Mesenchymal stem cell (in vitro differentiated cells and primary cell): Measurements from ENCODE around the gene DIPK2A.

Source experiments
- DNase-seq: peaks from one replicate; pipeline ENCODE4 v3.0.0-alpha.2; 2013
- H2AFZ ChIP-seq: one replicate; pipeline ENCODE4 v1.6.1; 2013; ENCODE audit warnings: low read depth, mild to moderate bottlenecking, control low read depth, inconsistent platforms, low read length, moderate library complexity
- H2AK5ac ChIP-seq: 2 replicates; pipeline ENCODE4 v1.6.1; 2013; ENCODE audit warnings: low read length, moderate library complexity, mild to moderate bottlenecking, inconsistent platforms; ENCODE audit not compliant: severe bottlenecking
- H2BK120ac ChIP-seq: one replicate; pipeline ENCODE4 v1.6.1; 2013; ENCODE audit warnings: low read depth, mild to moderate bottlenecking, inconsistent platforms, low read length, moderate library complexity
- H2BK12ac ChIP-seq, 2 experiments: one replicate each; pipeline ENCODE4 v1.6.1; 2013; ENCODE audit warnings: inconsistent platforms in 2 of 2, low read length in 2 of 2, mild to moderate bottlenecking in 2 of 2, moderate library complexity in 2 of 2, control low read depth in 1 of 2
- H2BK15ac ChIP-seq: one replicate; pipeline ENCODE4 v1.6.1; 2013; ENCODE audit warnings: mild to moderate bottlenecking, low read depth, inconsistent platforms; ENCODE audit not compliant: poor library complexity, severe bottlenecking
- H2BK5ac ChIP-seq: 2 replicates; pipeline ENCODE4 v1.6.1; 2013; ENCODE audit warnings: low read depth, mild to moderate bottlenecking, low read length, control low read depth, inconsistent platforms; ENCODE audit not compliant: poor library complexity, severe bottlenecking
- H3K14ac ChIP-seq, 2 experiments: one replicate each; pipeline ENCODE4 v1.6.1; 2013; ENCODE audit warnings: inconsistent platforms in 2 of 2, low read length in 2 of 2, control low read depth in 1 of 2, mild to moderate bottlenecking in 1 of 2, moderate library complexity in 1 of 2
- H3K18ac ChIP-seq, 2 experiments: one replicate each; pipeline ENCODE4 v1.6.1; 2013; ENCODE audit warnings: inconsistent platforms in 2 of 2, low read length in 2 of 2, control low read depth in 1 of 2, low read depth in 1 of 2, mild to moderate bottlenecking in 1 of 2
- H3K23ac ChIP-seq, 2 experiments: one replicate each; pipeline ENCODE4 v1.6.1; 2013; ENCODE audit warnings: inconsistent platforms in 2 of 2, low read length in 2 of 2, mild to moderate bottlenecking in 2 of 2, moderate library complexity in 2 of 2, control low read depth in 1 of 2
- H3K27ac ChIP-seq: 2 replicates; pipeline ENCODE4 v1.5.1; 2013; ENCODE audit warnings: mild to moderate bottlenecking, moderate library complexity, low read length, control low read depth, inconsistent platforms; ENCODE audit not compliant: poor library complexity, severe bottlenecking
- H3K27me3 ChIP-seq, 2 experiments: 2 replicates each; pipeline versions ENCODE4 v1.6.1 to v1.7.0; 2013; ENCODE audit warnings: low read length in 2 of 2, mild to moderate bottlenecking in 2 of 2, moderate library complexity in 2 of 2, control low read depth in 1 of 2, inconsistent platforms in 1 of 2; ENCODE audit not compliant: control insufficient read depth in 1 of 2, insufficient read depth in 1 of 2
- H3K36me3 ChIP-seq, 2 experiments: 2 replicates each; pipeline versions ENCODE4 v1.6.1 to v1.7.0; 2013; ENCODE audit warnings: low read length in 2 of 2, control low read depth in 1 of 2, inconsistent platforms in 1 of 2, low read depth in 1 of 2, mild to moderate bottlenecking in 1 of 2; ENCODE audit not compliant: insufficient read depth in 2 of 2, control insufficient read depth in 1 of 2
- H3K4ac ChIP-seq, 2 experiments: one replicate each; pipeline ENCODE4 v1.6.1; 2013; ENCODE audit warnings: inconsistent platforms in 2 of 2, low read length in 2 of 2, mild to moderate bottlenecking in 2 of 2, moderate library complexity in 2 of 2, control low read depth in 1 of 2, low read depth in 1 of 2
- H3K4me1 ChIP-seq: 2 replicates; pipeline ENCODE4 v1.6.1; 2013; ENCODE audit warnings: low read depth, low read length, control low read depth; ENCODE audit not compliant: control insufficient read depth, insufficient read depth
- H3K4me2 ChIP-seq: 2 replicates; pipeline ENCODE4 v1.6.1; 2013; ENCODE audit warnings: low read length, mild to moderate bottlenecking, inconsistent platforms; ENCODE audit not compliant: poor library complexity, severe bottlenecking
- H3K4me3 ChIP-seq, 2 experiments: 2 replicates each; pipeline versions ENCODE4 v1.5.1 to v1.7.0; 2013; ENCODE audit warnings: low read length in 2 of 2, mild to moderate bottlenecking in 2 of 2, control low read depth in 1 of 2, low read depth in 1 of 2; ENCODE audit not compliant: insufficient read depth in 1 of 2
- H3K79me1 ChIP-seq: replicated peaks from 2 replicates; pipeline ENCODE4 v1.6.1; 2013; ENCODE audit warnings: mild to moderate bottlenecking, control low read depth, low read length, inconsistent platforms; ENCODE audit not compliant: poor library complexity, severe bottlenecking
- H3K9ac ChIP-seq: 2 replicates; pipeline ENCODE4 v1.7.0; 2013; ENCODE audit warnings: mild to moderate bottlenecking, low read length, moderate library complexity
- H3K9me3 ChIP-seq: 2 replicates; pipeline ENCODE4 v1.7.0; 2013; ENCODE audit warnings: mild to moderate bottlenecking, low read length; ENCODE audit not compliant: control insufficient read depth
- H4K8ac ChIP-seq: one replicate; pipeline ENCODE4 v1.6.1; 2013; ENCODE audit warnings: inconsistent platforms, mild to moderate bottlenecking, low read length, moderate library complexity
- H4K91ac ChIP-seq: one replicate; pipeline ENCODE4 v1.6.1; 2013; ENCODE audit warnings: mild to moderate bottlenecking, low read length, inconsistent platforms
- WGBS: methylation state at CpG from one replicate; pipeline ENCODE4 v1.1.7; 2013; ENCODE audit warnings: mixed read lengths; 5-methylcytosine and 5-hydroxymethylcytosine counted together

DIPK2A gene

DNA sequence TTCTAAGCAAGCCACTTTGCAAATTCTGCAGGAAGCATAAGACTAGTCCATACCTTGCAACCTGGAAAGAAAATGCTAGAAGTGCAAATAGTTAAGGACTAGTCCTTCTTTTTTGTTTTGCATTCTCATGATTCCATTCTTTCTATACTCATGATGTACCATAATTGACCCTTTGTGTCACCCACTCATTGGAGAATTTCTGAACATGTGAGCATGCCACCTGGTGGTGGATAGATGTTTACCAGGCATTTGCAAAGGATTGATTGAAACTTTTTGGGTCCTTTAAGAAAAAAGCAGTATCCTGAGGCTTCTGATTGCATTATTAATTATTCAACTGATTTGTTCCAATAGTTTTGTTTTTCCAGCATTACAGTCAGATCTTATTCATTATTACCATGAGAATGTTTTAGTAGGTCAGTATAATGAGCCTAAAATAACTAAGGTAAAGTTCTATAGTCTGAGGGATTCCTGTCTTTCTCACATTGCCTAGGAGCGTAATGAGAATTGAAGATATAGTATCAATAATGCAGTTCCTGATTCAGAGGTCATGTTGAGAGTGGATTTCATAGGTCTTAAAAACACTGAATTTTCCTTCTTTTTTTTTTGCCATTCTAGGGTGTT is 20.2 kb upstream of the DIPK2A start:
- Histone ChIP-seq H3K79me1 (no peaks in the 10 kb centered on the region), H3K27ac (no peak overlapping the region), H3K9me3 (no peaks in the 10 kb centered on the region), H2BK15ac (no peak overlapping the region), H3K4me1 (no peaks in the 10 kb centered on the region), H3K23ac (no peak overlapping the region), H3K36me3 (no peaks in the 10 kb centered on the region), H2BK5ac (no peak overlapping the region), H3K14ac (no peak overlapping the region), H4K91ac (no peak overlapping the region), H2AFZ (no peak overlapping the region), H3K27me3 (no peaks in the 10 kb centered on the region), H3K18ac (no peak overlapping the region), H3K4me3 (no peak overlapping the region), H2BK12ac (no peak overlapping the region), H2AK5ac (no peak overlapping the region), H2BK120ac (no peak overlapping the region), H3K9ac (no peak overlapping the region), H3K4me2 (no peak overlapping the region), H3K4ac (no peak overlapping the region), H4K8ac (no peak overlapping the region)
- DNase-seq, result peak; percentile 62
- WGBS, result 100% methylated on average over 1 of the region's 1 CpG

- no peak for DNase-seq
- H3K4me2 ChIP-seq, result no peak overlapping the region
- H2BK5ac ChIP-seq, result no peak overlapping the region
- no peak overlapping the region for H4K8ac ChIP-seq
- H3K9ac ChIP-seq, result no peak overlapping the region
- H3K9me3 ChIP-seq, result no peaks in the 10 kb centered on the region
- no peak overlapping the region for H4K91ac ChIP-seq
- no peak overlapping the region for H2BK15ac ChIP-seq
- no peak overlapping the region for H3K4me3 ChIP-seq
- no peak overlapping the region for H3K14ac ChIP-seq
- H2AK5ac ChIP-seq, result no peak overlapping the region
- no peak overlapping the region for H2BK120ac ChIP-seq
- no peaks in the 10 kb centered on the region for H3K4me1 ChIP-seq
- H3K4ac ChIP-seq, result no peak overlapping the region
- no peaks in the 10 kb centered on the region for H3K27me3 ChIP-seq
- H2AFZ ChIP-seq, result no peak overlapping the region
- H3K27ac ChIP-seq, result no peak overlapping the region
- H3K23ac ChIP-seq, result no peak overlapping the region
- H3K79me1 ChIP-seq, result no peaks in the 10 kb centered on the region
- no peak overlapping the region for H3K18ac ChIP-seq
- WGBS, result 89% methylated on average over 3 of the region's 4 CpGs
- no peaks in the 10 kb centered on the region for H3K36me3 ChIP-seq
- H2BK12ac ChIP-seq, result no peak overlapping the region
These were observed 19.0 kb upstream of the DIPK2A start for GRCh38 chr3:143952569-143953072.

- no peak overlapping the region for H3K27ac ChIP-seq
- H2AFZ ChIP-seq, result no peak overlapping the region
- no peak overlapping the region for H3K23ac ChIP-seq
- H4K8ac ChIP-seq, result no peak overlapping the region
- H3K18ac ChIP-seq, result no peak overlapping the region
- H2BK120ac ChIP-seq, result no peak overlapping the region
- no peaks in the 10 kb centered on the region for H3K36me3 ChIP-seq
- no peak overlapping the region for H3K9ac ChIP-seq
- H3K79me1 ChIP-seq, result no peaks in the 10 kb centered on the region
- no peak overlapping the region for H3K4me3 ChIP-seq
- H3K4ac ChIP-seq, result no peak overlapping the region
- no peak overlapping the region for H2BK5ac ChIP-seq
- no peak overlapping the region for H2BK12ac ChIP-seq
- H2BK15ac ChIP-seq, result no peak overlapping the region
- no peaks in the 10 kb centered on the region for H3K27me3 ChIP-seq
- no peak for DNase-seq
- no peak overlapping the region for H3K4me2 ChIP-seq
- H3K14ac ChIP-seq, result no peak overlapping the region
- no peak overlapping the region for H4K91ac ChIP-seq
- H2AK5ac ChIP-seq, result no peak overlapping the region
- no peaks in the 10 kb centered on the region for H3K9me3 ChIP-seq
- H3K4me1 ChIP-seq, result no peaks in the 10 kb centered on the region
These were observed 16.5 kb upstream of the DIPK2A start for GRCh38 chr3:143955113-143955512.

DNA sequence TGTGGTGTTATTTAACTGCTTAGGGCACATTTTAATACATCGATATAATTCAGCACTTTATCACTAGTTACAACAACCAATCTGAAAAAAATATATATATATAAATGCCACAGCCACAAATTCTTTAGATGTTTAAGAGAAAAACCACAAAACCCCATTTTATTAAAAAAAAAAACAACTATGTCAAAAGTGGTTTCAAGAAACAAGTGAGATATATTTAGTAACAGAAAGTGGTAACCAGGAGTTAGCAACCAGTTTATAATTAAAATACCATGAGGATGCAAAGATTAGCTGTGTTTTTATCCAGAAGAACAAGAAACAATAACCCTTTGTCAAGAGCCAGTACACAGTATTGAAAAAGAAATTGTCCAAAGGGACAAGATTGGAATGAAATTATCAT is 14.8 kb upstream of the DIPK2A start:
- Histone ChIP-seq H4K8ac (no peak overlapping the region), H2AK5ac (no peak overlapping the region), H3K23ac (no peak overlapping the region), H3K27ac (no peak overlapping the region), H3K14ac (no peak overlapping the region), H3K4me3 (no peak overlapping the region), H2BK5ac (no peak overlapping the region), H3K18ac (no peak overlapping the region), H3K4me2 (no peak overlapping the region), H3K27me3 (no peaks in the 10 kb centered on the region), H3K4ac (no peak overlapping the region), H2AFZ (no peak overlapping the region), H3K9me3 (no peaks in the 10 kb centered on the region), H3K4me1 (no peaks in the 10 kb centered on the region), H2BK120ac (no peak overlapping the region), H2BK15ac (no peak overlapping the region), H3K79me1 (no peaks in the 10 kb centered on the region), H2BK12ac (no peak overlapping the region), H4K91ac (no peak overlapping the region), H3K9ac (no peak overlapping the region), H3K36me3 (no peaks in the 10 kb centered on the region)
- WGBS, result no CpG with 5 or more reads among the region's 1 CpG
- DNase-seq, result peak; percentile 9
